Immature natural killer cell (primary cell): ENCODE results near the gene ADAMTSL1. TPM values are rescaled to one million over a fixed set of nuclear protein-coding genes. Genes with fewer than 3 reads are reported as not detected.

Source experiments
- DNase-seq, 3 donors: peaks; one replicate each; pipeline ENCODE4 v3.0.0; 2022; ENCODE audit warnings: mixed read lengths in 1 of 3
- H3K27ac Mint-ChIP-seq, 6 donors: one replicate each; pipeline ENCODE4 v1.8.0; 2020; ENCODE audit warnings: mixed read lengths in 6 of 6, mild to moderate bottlenecking in 5 of 6, inconsistent platforms in 4 of 6, moderate library complexity in 3 of 6
- H3K27me3 Mint-ChIP-seq, 3 donors: one replicate each; pipeline ENCODE4 v1.8.0; 2020 to 2021; ENCODE audit warnings: low read depth in 3 of 3, mild to moderate bottlenecking in 3 of 3, mixed read lengths in 3 of 3, moderate library complexity in 3 of 3, inconsistent platforms in 1 of 3
- H3K36me3 Mint-ChIP-seq, 3 donors: one replicate each; pipeline ENCODE4 v1.8.0; 2020; ENCODE audit warnings: mixed read lengths in 3 of 3, inconsistent platforms in 2 of 3, mild to moderate bottlenecking in 2 of 3
- H3K4me1 Mint-ChIP-seq, 2 donors: one replicate each; pipeline ENCODE4 v1.8.0; 2020; ENCODE audit warnings: inconsistent platforms in 2 of 2, mild to moderate bottlenecking in 2 of 2, mixed read lengths in 2 of 2, moderate library complexity in 1 of 2
- H3K4me3 Mint-ChIP-seq, 5 donors: one replicate each; pipeline ENCODE4 v1.8.0; 2020; ENCODE audit warnings: mild to moderate bottlenecking in 5 of 5, mixed read lengths in 5 of 5, inconsistent platforms in 3 of 5, moderate library complexity in 3 of 5
- H3K9me3 Mint-ChIP-seq, 6 donors: one replicate each; pipeline ENCODE4 v1.8.0; 2020; ENCODE audit warnings: mild to moderate bottlenecking in 6 of 6, mixed read lengths in 6 of 6, inconsistent platforms in 4 of 6, moderate library complexity in 3 of 6
- polyA plus RNA-seq, 3 donors: library from polyadenylated mRNA; unstranded; fragments of 300-500 nt; fragmentation: Illumina TruSeq; gene quantifications; one replicate each; pipeline ENCODE4 v1.2.3, GENCODE V29; 2021

ADAMTSL1 gene
- polyA plus RNA-seq, 3 donors from 2014 or later: not detected

DNA sequence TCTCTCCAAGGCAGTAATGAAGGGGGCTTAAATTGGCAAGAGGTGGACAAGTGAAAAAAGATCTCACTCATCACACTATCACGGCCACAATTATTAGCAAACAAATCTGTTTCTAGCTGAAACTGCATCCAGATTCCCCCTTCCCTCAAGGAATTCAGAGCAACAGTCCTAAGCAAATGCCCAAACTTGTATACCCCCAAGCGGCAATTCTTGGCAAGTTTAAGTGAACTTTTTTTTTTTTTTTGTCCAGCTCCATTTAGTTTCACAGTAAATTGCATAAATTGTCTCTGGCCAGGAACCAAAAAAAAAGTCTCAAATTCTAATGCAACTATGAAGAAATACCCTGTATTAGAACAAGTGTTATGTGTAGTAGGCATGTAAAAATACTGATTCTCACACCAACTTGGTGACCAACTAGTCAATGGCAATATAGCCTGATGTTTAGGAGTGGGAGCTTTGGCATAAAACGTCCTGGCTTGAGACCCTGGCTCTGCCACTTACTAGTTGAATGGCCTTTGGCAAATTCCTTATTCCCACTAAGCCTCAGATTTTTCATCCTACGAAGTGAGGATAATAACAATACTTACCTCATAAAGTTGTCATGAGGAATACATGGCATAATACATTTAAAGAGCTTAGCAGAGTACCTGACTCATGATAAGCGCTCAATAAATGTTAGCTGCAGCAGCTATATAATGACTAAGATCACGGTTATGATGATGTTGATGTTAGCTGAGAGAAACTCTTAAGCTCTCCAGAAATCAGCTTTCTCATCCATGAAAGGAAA is 193.2 kb downstream of the ADAMTSL1 start:
- no peak overlapping the region for H3K27ac Mint-ChIP-seq
- H3K4me1 Mint-ChIP-seq: no peaks in the 10 kb centered on the region
- DNase-seq: no peak
- peaks cover 0 to 4% (median 2%) of the 10 kb centered on the region in 6 donors for H3K9me3 Mint-ChIP-seq
- peaks cover 0 to 4% (median 0%) of the 10 kb centered on the region in 3 donors for H3K27me3 Mint-ChIP-seq
- no peaks in the 10 kb centered on the region for H3K36me3 Mint-ChIP-seq
- H3K4me3 Mint-ChIP-seq: no peak overlapping the region

DNA sequence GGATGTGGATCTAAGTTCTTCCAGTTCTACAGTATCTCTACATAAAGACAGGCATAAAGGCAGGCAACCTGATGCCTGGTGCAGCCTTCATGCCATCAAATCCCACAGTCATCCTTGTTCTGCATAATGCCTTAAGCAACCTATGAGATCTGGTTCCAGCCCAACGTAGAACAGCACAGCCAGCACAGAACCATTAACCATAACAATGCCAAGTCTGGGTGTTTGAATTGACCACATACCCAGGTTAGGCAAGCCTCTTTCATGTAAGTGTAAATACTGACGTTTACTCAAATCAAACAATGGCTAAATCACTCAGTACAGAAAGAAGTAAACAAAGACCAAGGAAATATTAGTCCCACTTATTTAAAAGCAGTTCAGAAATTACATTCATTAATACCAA is 195.0 kb downstream of the ADAMTSL1 start:
- no peak overlapping the region for H3K27ac Mint-ChIP-seq
- DNase-seq: no peak
- H3K27me3 Mint-ChIP-seq: peaks cover 0 to 2% (median 0%) of the 10 kb centered on the region in 3 donors
- no peak overlapping the region for H3K4me3 Mint-ChIP-seq
- H3K9me3 Mint-ChIP-seq: peaks cover 0 to 4% (median 2%) of the 10 kb centered on the region in 6 donors
- H3K4me1 Mint-ChIP-seq: no peaks in the 10 kb centered on the region
- no peaks in the 10 kb centered on the region for H3K36me3 Mint-ChIP-seq

DNA sequence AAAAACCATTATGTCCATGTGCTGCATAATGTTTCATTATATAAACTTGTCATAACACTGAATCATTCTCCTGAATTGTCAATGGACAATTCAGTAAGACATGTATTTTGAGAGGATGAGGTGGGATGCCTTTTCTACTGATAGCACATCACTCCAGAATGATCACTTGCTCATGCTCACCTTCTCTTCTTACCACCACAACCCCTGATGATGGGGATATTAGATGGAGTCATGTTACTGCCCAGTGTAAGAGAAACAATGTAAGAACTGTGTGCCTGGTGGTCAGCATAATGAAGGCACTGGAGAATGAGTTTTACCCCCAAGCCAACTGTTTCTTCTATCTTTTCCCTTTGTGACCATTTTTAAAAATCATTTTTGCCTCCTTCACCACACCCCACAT is 198.8 kb downstream of the ADAMTSL1 start:
- Mint-ChIP-seq H3K36me3 (no peaks in the 10 kb centered on the region), H3K4me3 (no peak overlapping the region), H3K27me3 (peaks cover 0 to 2% (median 0%) of the 10 kb centered on the region in 3 donors), H3K27ac (no peak overlapping the region), H3K9me3 (peaks cover 0 to 4% (median 0%) of the 10 kb centered on the region in 6 donors), H3K4me1 (no peaks in the 10 kb centered on the region)
- DNase-seq: no peak

GRCh38 chr9:18673179-18673578 is 199.2 kb downstream of the ADAMTSL1 start:
- no peak overlapping the region for H3K27ac Mint-ChIP-seq
- no peaks in the 10 kb centered on the region for H3K36me3 Mint-ChIP-seq

GRCh38 chr9:18675332-18675731 is 201.4 kb downstream of the ADAMTSL1 start:
- no peaks in the 10 kb centered on the region for H3K4me1 Mint-ChIP-seq
- no peak for DNase-seq
- H3K36me3 Mint-ChIP-seq: no peaks in the 10 kb centered on the region

More at GRCh38 chr9:18673179-18673578, 199.2 kb downstream of the ADAMTSL1 start:
- no peak for DNase-seq
- Mint-ChIP-seq H3K4me3 (no peak overlapping the region), H3K27me3 (peaks cover 0 to 2% (median 0%) of the 10 kb centered on the region in 3 donors), H3K9me3 (peaks cover 0 to 4% (median 0%) of the 10 kb centered on the region in 6 donors), H3K4me1 (no peaks in the 10 kb centered on the region)

GRCh38 chr9:18675973-18676372 is 202.0 kb downstream of the ADAMTSL1 start:
- Mint-ChIP-seq H3K4me1 (no peaks in the 10 kb centered on the region), H3K27ac (no peak overlapping the region), H3K27me3 (peaks cover 0 to 1% (median 0%) of the 10 kb centered on the region in 3 donors), H3K9me3 (peaks cover 0 to 9% (median 0%) of the 10 kb centered on the region in 6 donors), H3K4me3 (no peak overlapping the region), H3K36me3 (no peaks in the 10 kb centered on the region)
- no peak for DNase-seq

More at GRCh38 chr9:18675332-18675731, 201.4 kb downstream of the ADAMTSL1 start:
- peaks cover 0 to 2% (median 0%) of the 10 kb centered on the region in 3 donors for H3K27me3 Mint-ChIP-seq
- H3K9me3 Mint-ChIP-seq: peaks cover 0 to 4% (median 0%) of the 10 kb centered on the region in 6 donors
- no peak overlapping the region for H3K4me3 Mint-ChIP-seq
- no peak overlapping the region for H3K27ac Mint-ChIP-seq

DNA sequence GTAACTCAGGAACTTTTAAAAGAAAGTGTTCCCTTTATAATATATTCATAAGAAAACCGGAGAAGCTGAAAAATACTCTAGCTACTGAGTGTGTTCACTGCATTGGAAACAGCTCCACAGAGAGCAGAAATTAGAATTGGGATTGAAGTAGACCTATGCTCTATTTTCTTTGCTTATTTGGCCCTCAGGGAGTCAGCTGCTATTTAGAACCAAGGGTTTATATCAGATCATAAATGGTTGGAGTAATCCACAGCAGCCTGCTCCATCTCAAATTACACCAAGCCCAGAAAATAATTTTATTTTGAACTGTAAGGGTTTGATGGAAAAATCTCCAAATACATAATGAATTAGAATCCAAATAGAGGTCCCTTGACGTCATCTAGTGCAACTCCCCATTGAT is 202.6 kb downstream of the ADAMTSL1 start:
- Mint-ChIP-seq H3K27me3 (no peaks in the 10 kb centered on the region), H3K36me3 (no peaks in the 10 kb centered on the region), H3K9me3 (peaks cover 0 to 5% (median 0%) of the 10 kb centered on the region in 6 donors), H3K4me3 (no peak overlapping the region), H3K4me1 (no peaks in the 10 kb centered on the region), H3K27ac (no peak overlapping the region)
- no peak for DNase-seq

- no peak for DNase-seq
- Mint-ChIP-seq H3K36me3 (no peaks in the 10 kb centered on the region), H3K4me3 (no peak overlapping the region), H3K9me3 (peaks cover 0 to 7% (median 0%) of the 10 kb centered on the region in 6 donors), H3K4me1 (no peaks in the 10 kb centered on the region), H3K27me3 (no peaks in the 10 kb centered on the region), H3K27ac (no peak overlapping the region)
Observed at GRCh38 chr9:18678821-18679590, 205.1 kb downstream of the ADAMTSL1 start.

GRCh38 chr9:18682907-18683306 is 209.0 kb downstream of the ADAMTSL1 start:
- no peaks in the 10 kb centered on the region for H3K36me3 Mint-ChIP-seq

DNA sequence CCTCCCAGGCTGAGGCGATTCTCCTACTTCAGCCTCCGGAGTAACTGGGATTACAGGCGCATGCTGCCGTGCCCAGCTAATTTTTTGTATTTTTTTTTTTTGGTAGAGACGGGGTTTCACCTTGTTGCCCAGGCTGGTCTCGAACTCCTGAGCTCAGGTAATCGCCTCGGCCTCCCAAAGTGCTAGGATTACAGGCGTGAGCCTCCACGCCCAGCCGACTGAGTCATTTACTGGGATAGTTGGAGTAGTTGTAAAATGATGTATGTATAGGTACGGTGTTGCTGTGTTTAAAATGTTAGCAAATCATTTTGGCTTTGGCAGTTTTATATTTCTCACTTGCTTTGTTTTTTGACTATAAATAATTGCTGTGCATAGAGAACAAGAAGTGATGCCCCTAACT is 209.4 kb downstream of the ADAMTSL1 start:
- Mint-ChIP-seq H3K36me3 (no peaks in the 10 kb centered on the region), H3K27me3 (peaks cover 0 to 2% (median 0%) of the 10 kb centered on the region in 3 donors), H3K27ac (no peak overlapping the region), H3K4me1 (no peaks in the 10 kb centered on the region), H3K9me3 (peaks cover 0 to 7% (median 0%) of the 10 kb centered on the region in 6 donors), H3K4me3 (no peak overlapping the region)
- no peak for DNase-seq

More at GRCh38 chr9:18682907-18683306, 209.0 kb downstream of the ADAMTSL1 start:
- no peak overlapping the region for H3K27ac Mint-ChIP-seq
- H3K27me3 Mint-ChIP-seq: peaks cover 0 to 2% (median 0%) of the 10 kb centered on the region in 3 donors
- H3K4me1 Mint-ChIP-seq: no peaks in the 10 kb centered on the region
- H3K4me3 Mint-ChIP-seq: no peak overlapping the region
- no peak for DNase-seq
- H3K9me3 Mint-ChIP-seq: peaks cover 0 to 7% (median 0%) of the 10 kb centered on the region in 6 donors

DNA sequence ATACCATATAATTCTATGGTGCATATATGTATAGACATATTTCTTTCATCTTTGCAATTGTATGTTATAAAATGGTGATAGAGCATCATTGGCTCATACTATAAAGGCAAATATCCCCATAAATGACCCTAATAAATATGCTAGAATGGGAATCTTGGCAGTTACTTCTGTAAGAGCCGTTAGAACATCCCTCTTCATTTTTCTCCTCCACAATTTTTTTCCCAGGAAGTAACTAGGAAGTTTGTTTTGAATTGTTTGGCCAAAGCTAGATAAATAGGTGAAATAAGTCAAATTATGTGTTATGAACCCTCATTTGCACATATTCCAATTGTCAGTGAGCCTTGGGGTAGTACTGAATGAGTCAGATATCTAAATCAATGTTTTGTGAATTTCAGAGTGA is 209.9 kb downstream of the ADAMTSL1 start:
- Mint-ChIP-seq H3K4me3 (no peak overlapping the region), H3K36me3 (no peaks in the 10 kb centered on the region), H3K27me3 (peaks cover 0 to 2% (median 0%) of the 10 kb centered on the region in 3 donors), H3K9me3 (peaks cover 0 to 7% (median 0%) of the 10 kb centered on the region in 6 donors), H3K27ac (no peak overlapping the region), H3K4me1 (no peaks in the 10 kb centered on the region)
- DNase-seq: no peak

DNA sequence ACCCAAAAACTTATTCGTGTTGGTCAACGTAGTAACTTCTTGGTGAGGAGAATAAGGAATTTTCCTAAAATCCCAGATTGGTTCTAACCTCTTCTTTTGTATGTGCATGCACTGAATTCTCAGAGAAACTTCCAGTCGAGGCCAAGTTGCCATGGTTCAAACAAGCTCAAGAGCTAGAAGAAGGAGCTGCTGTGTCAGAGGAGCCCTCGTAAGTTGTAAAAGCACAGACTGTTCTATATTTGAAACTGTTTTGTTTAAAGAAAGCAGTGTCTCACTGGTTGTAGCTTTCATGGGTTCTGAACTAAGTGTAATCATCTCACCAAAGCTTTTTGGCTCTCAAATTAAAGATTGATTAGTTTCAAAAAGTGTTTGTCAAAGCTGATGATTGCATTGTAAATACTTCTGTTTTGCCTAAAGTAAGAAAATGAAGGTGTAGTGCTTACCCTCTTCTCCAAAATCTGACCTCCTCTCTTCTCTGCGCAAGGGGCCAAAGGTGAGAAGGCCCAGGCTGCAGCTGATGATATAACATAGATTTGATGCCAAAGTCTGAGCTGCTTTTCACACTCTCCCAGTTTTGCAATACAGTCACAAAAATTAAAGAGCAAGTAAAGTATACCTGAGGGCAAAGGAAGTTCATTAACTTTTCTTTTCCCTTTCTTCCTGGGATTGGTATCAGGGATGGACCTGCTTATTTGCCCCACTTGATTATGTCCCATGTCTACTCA is 210.8 kb downstream of the ADAMTSL1 start:
- Mint-ChIP-seq H3K4me3 (no peak overlapping the region), H3K4me1 (no peaks in the 10 kb centered on the region), H3K27ac (no peak overlapping the region), H3K27me3 (peaks cover 0 to 2% (median 0%) of the 10 kb centered on the region in 3 donors), H3K36me3 (no peaks in the 10 kb centered on the region), H3K9me3 (peaks cover 0 to 8% (median 0%) of the 10 kb centered on the region in 6 donors)
- no peak for DNase-seq
